Activated T-helper 1 cell treated with anti-CD3 and anti-CD28 coated beads, Interleukin-2, amount 50 U/mL, for 16 hours (primary cell): Measurements from ENCODE around the gene PHLDA1.

Experiments
- DNase-seq, 2 donors: peaks; one replicate each; pipeline ENCODE4 v3.0.0-alpha.2; 2020; ENCODE audit warnings: low read depth in 1 of 2, low spot score in 1 of 2

PHLDA1 gene

GRCh38 chr12:76031414-76032042 lies at the start of gene PHLDA1:
Gene PHLDA1, minus strand, starts transcription at chr12:76031776.
- DNase-seq: peak; percentile 80 to 91

- DNase-seq: no peak
These were observed 49.3 kb upstream of the PHLDA1 start for GRCh38 chr12:76080729-76081415.

GRCh38 chr12:76080017-76080728 lies 48.6 kb upstream of the PHLDA1 start:
- DNase-seq: no peak

GRCh38 chr12:76078748-76079147 lies 47.2 kb upstream of the PHLDA1 start:
- no peak for DNase-seq

GRCh38 chr12:76075448-76075847 lies 43.9 kb upstream of the PHLDA1 start:
- no peak for DNase-seq

- no peak for DNase-seq
These were observed 43.2 kb upstream of the PHLDA1 start for GRCh38 chr12:76074701-76075336.

GRCh38 chr12:76073561-76073960 lies 42.0 kb upstream of the PHLDA1 start:
- no peak for DNase-seq

GRCh38 chr12:76072568-76072967 lies 41.0 kb upstream of the PHLDA1 start:
- no peak for DNase-seq

GRCh38 chr12:76069339-76069738 lies 37.8 kb upstream of the PHLDA1 start:
- DNase-seq: no peak

- DNase-seq: no peak
These were observed 34.3 kb upstream of the PHLDA1 start for GRCh38 chr12:76065917-76066316.

GRCh38 chr12:76064904-76065303 lies 33.3 kb upstream of the PHLDA1 start:
- DNase-seq: no peak

- DNase-seq: no peak
These were observed 28.5 kb upstream of the PHLDA1 start for GRCh38 chr12:76060111-76060510.

GRCh38 chr12:76057326-76057725 lies 25.8 kb upstream of the PHLDA1 start:
- DNase-seq: no peak

- no peak for DNase-seq
These were observed 23.8 kb upstream of the PHLDA1 start for GRCh38 chr12:76055393-76055792.

- DNase-seq: no peak
These were observed 18.1 kb upstream of the PHLDA1 start for GRCh38 chr12:76049575-76050251.

- no peak for DNase-seq
These were observed 16.2 kb upstream of the PHLDA1 start for GRCh38 chr12:76047742-76048141.

GRCh38 chr12:76047060-76047459 lies 15.5 kb upstream of the PHLDA1 start:
- DNase-seq: no peak

- no peak for DNase-seq
These were observed 11.8 kb upstream of the PHLDA1 start for GRCh38 chr12:76043377-76043776.

- DNase-seq: no peak
These were observed 10.6 kb upstream of the PHLDA1 start for GRCh38 chr12:76042147-76042546.

GRCh38 chr12:76041406-76041805 lies 9.8 kb upstream of the PHLDA1 start:
- DNase-seq: no peak

GRCh38 chr12:76040461-76040860 lies 8.9 kb upstream of the PHLDA1 start:
- DNase-seq: no peak
